Suprapubic skin (tissue), 4 donors: ENCODE measurements around the gene TTC27.

Experiments used
- POLR2A ChIP-seq, 2 donors: fragments of 450-650 bp; IDR thresholded peaks; one replicate each; pipeline ENCODE4 v1.6.1; 2017; ENCODE audit warnings: antibody characterized with exemption in 2 of 2, mild to moderate bottlenecking in 2 of 2, moderate library complexity in 2 of 2
- POLR2AphosphoS5 ChIP-seq, 3 donors: sonication (generic); formaldehyde crosslinking; IDR thresholded peaks; one replicate each; pipeline ENCODE4 v1.6.1; 2017; ENCODE audit warnings: antibody characterized with exemption in 3 of 3
- TF ChIP-seq, protein P1 (sequence below), 2 donors: fragments of 200-600 bp in 1 of 2; fragments of 450-650 bp in 1 of 2; sonication (generic) in 1 of 2; IDR thresholded peaks; one replicate each; pipeline ENCODE4 v1.5.1; 2016 to 2019; ENCODE audit warnings: antibody characterized with exemption in 2 of 2, mild to moderate bottlenecking in 1 of 2, moderate library complexity in 1 of 2

DNA sequence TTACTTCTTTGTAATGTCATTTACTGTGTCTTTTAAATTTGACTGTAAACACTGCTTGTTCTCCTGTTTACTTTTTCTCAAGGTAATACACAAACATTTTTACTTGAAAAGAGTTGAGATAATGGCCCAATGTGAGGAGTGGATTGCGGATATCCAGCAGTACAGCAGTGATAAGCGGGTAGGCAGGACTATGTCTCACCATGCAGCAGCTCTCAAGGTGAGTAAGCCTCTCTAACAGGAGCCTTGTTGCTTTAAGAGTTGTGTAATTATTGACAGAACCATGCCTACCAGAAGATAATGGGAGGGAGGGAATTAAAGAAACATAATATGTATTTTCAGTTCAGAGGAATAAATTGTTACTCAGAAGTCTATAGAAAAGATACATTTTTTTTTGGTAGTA lies 16.5 kb upstream of the TTC27 start:
- TF ChIP-seq, protein P1, sequence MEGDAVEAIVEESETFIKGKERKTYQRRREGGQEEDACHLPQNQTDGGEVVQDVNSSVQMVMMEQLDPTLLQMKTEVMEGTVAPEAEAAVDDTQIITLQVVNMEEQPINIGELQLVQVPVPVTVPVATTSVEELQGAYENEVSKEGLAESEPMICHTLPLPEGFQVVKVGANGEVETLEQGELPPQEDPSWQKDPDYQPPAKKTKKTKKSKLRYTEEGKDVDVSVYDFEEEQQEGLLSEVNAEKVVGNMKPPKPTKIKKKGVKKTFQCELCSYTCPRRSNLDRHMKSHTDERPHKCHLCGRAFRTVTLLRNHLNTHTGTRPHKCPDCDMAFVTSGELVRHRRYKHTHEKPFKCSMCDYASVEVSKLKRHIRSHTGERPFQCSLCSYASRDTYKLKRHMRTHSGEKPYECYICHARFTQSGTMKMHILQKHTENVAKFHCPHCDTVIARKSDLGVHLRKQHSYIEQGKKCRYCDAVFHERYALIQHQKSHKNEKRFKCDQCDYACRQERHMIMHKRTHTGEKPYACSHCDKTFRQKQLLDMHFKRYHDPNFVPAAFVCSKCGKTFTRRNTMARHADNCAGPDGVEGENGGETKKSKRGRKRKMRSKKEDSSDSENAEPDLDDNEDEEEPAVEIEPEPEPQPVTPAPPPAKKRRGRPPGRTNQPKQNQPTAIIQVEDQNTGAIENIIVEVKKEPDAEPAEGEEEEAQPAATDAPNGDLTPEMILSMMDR (IDR thresholded peaks at IDR 0.05), result no peak
- TF ChIP-seq POLR2A (IDR thresholded peaks at IDR 0.05) (no peak), POLR2AphosphoS5 (IDR thresholded peaks at IDR 0.05) (no peak)
